ENCODE data around the gene LARGE2. TPM values are rescaled to one million over a fixed set of nuclear protein-coding genes. Genes with fewer than 3 reads are reported as not detected.

LARGE2 gene
- total and polyA plus RNA-seq, 2 of the 13 experiments (the other 11 are each of a cell fraction or from before 2014, with no cell fraction given): 8.5 to 21.6 TPM

GRCh38 chr11:45885274-45885920 is 37.1 kb upstream of the LARGE2 start, which contains the start of gene MAPK8IP1 (continued):
- no peak for TF ChIP-seq MAX (IDR thresholded peaks at IDR 0.05)
- TF ChIP-seq ZNF354B (CRISPR knock-in tag; IDR thresholded peaks at IDR 0.05): no peak
- no peak for TF ChIP-seq ZNF138 (CRISPR knock-in tag; IDR thresholded peaks at IDR 0.05; ENCODE audit: low read depth)
- TF ChIP-seq NAIF1 (CRISPR knock-in tag; IDR thresholded peaks at IDR 0.05; ENCODE audit: borderline replicate concordance): no peak
- TF ChIP-seq ZNF761 (CRISPR knock-in tag; conservative IDR thresholded peaks at IDR 0.05): no peak
- no peak for TF ChIP-seq STAT6 (CRISPR knock-in tag; IDR thresholded peaks at IDR 0.05; ENCODE audit: borderline replicate concordance)
- 0 out of 2 replicates have a peak, but pooled peaks have one; percentile 57 for TF ChIP-seq ERF (CRISPR knock-in tag; IDR thresholded peaks at IDR 0.05)
- TF ChIP-seq ZNF430 (CRISPR knock-in tag; IDR thresholded peaks at IDR 0.05): no peak
- 0 out of 2 replicates have a peak, but pooled peaks have one; percentile 45 for TF ChIP-seq REL (CRISPR knock-in tag; conservative IDR thresholded peaks at IDR 0.05)
- no peak for TF ChIP-seq SMC3 (IDR thresholded peaks at IDR 0.05; ENCODE audit: low read length)
- TF ChIP-seq ZNF317 (CRISPR knock-in tag; IDR thresholded peaks at IDR 0.05): no peak
- TF ChIP-seq ATF2 (CRISPR knock-in tag; IDR thresholded peaks at IDR 0.05): peak; percentile 54; the same call in 1 of the 2 replicates
- TF ChIP-seq SMYD3 (CRISPR knock-in tag; IDR thresholded peaks at IDR 0.05): no peak
- no peak for TF ChIP-seq ZNF280B (CRISPR knock-in tag; IDR thresholded peaks at IDR 0.05; ENCODE audit: borderline replicate concordance)
- TF ChIP-seq ZBTB34 (CRISPR knock-in tag; IDR thresholded peaks at IDR 0.05): no peak
- no peak; the same call in 1 of the 2 replicates for TF ChIP-seq IRF2 (CRISPR knock-in tag; IDR thresholded peaks at IDR 0.05)
- no peak for TF ChIP-seq NFE2L2 (IDR thresholded peaks at IDR 0.05; ENCODE audit: low read length)
- TF ChIP-seq JARID2 (CRISPR knock-in tag; IDR thresholded peaks at IDR 0.05; ENCODE audit: insufficient replicate concordance): no peak
- TF ChIP-seq IKZF5 (CRISPR knock-in tag; IDR thresholded peaks at IDR 0.05): peak; percentile 71; the same call in 1 of the 2 replicates
- no peak for TF ChIP-seq ZNF556 (CRISPR knock-in tag; IDR thresholded peaks at IDR 0.05; ENCODE audit: borderline replicate concordance)
- TF ChIP-seq ZNF331 (CRISPR knock-in tag; IDR thresholded peaks at IDR 0.05): peak; percentile 59; the same call in 1 of the 2 replicates
- no peak for TF ChIP-seq ZNF670 (CRISPR knock-in tag; IDR thresholded peaks at IDR 0.05; ENCODE audit: borderline replicate concordance)

Data from HepG2 (cell line).